ENCODE results near the gene LTO1.

The LTO1 gene

DNA sequence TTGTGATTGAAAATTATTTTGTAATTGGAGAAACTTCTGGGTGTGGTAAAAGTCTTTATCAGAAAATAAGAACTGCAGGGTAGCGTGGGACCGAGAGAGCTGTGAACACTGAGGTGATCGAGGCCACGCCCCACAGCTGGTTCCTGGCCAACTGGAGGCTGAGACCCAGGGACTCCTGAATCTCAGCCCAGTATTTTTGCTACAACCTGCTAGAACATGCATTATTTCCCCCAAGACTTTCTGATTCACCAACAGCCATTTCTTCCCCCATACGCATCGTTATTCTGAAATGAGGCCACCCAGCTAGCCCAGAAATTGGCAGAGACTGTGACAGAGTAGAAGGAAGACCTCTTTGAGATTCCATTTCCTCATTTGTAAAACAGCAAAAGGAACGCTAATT, 32.0 kb upstream of the LTO1 start:
- Histone ChIP-seq H3K4me3 (ENCODE audit: low read length) (no peak overlapping the region), H3K9ac (ENCODE audit: low read depth, low read length) (no peak overlapping the region), H3K4me1 (ENCODE audit: insufficient read depth, low read length) (peaks cover 31% of the 10 kb centered on the region), H3K27ac (ENCODE audit: low read depth, low read length) (no peak overlapping the region), H3K36me3 (ENCODE audit: insufficient read depth, low read length) (no peaks in the 10 kb centered on the region), H3K27me3 (ENCODE audit: insufficient read depth, low read length) (peaks cover 43% of the 10 kb centered on the region), H3K9me3 (ENCODE audit: insufficient read depth, low read depth, low read length) (no peaks in the 10 kb centered on the region)
- WGBS: 66% methylated on average over 7 of the region's 7 CpGs

DNA sequence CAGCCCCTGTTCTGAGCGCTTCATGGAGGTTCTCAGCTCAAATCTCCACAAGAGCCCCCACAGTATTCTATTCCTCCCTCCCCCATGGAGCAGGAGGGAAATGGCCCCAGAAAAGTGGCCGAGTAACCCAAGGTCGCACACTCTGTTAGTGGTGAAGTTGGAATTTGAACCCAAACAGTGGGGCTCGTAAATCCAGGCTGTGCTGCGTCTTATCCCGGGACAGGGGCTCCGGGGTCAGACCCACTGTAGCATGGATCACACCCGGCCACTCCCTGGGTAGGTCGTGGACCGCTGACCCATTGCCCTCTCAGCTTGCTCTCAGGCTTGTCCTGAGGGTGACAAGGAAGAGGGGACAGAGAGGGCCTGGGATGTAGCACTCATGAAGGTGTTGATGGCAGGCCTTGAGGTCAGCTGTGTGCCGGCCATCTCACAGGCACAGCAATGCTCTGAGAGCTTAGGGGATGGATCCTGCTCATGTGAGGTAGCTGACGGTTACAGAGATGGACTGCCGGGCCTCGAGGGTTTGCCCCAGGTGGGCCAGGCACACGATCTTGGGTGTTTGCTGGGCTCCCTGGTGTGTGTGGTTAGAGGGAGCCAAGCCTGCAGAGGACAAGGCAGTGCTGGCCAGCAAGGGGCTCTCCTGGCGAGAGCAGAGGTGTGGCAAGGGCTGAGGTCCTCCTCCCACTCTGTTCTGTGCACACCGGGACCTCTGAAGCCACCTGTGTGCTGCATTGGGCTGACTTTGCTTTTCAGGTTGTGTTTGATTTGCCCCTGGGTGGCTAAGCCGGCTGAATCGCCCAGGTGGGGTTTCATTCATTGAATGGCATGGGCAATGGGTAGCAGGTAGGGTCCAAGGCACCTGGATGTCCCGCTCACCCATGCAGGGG, 31.0 kb upstream of the LTO1 start:
- Histone ChIP-seq H3K4me3 (ENCODE audit: low read length) (no peak overlapping the region), H3K9me3 (ENCODE audit: insufficient read depth, low read depth, low read length) (no peaks in the 10 kb centered on the region), H3K27ac (ENCODE audit: low read depth, low read length) (no peak overlapping the region), H3K9ac (ENCODE audit: low read depth, low read length) (no peak overlapping the region), H3K27me3 (ENCODE audit: insufficient read depth, low read length) (peaks cover 53% of the 10 kb centered on the region), H3K36me3 (ENCODE audit: insufficient read depth, low read length) (no peaks in the 10 kb centered on the region), H3K4me1 (ENCODE audit: insufficient read depth, low read length) (peaks cover 34% of the 10 kb centered on the region)
- WGBS: 76% methylated on average over 20 of the region's 20 CpGs

DNA sequence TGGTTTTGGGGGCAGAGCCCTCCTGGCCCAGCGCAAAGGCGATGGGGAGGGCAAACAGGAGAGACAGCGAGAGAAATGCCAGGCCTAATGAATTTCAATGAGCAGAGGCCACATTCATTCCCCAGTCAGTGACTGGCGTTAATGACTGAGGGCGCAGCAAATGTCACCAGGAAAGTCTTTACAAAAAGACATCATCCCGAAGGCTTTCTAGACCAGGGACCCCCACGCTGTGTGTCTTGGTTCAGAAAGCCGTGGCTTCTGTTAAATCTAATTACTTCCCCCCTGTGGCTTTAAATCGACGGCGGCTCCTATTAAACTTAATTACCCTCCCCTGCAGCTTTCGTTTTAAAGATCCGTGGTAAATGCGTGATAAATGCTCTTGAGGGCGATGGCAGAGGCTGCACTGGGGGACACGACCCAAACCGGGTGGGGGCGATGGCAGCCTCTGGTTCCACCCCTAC, 30.2 kb upstream of the LTO1 start:
- Histone ChIP-seq H3K27ac (ENCODE audit: low read depth, low read length) (no peak overlapping the region), H3K4me1 (ENCODE audit: insufficient read depth, low read length) (peaks cover 40% of the 10 kb centered on the region), H3K9ac (ENCODE audit: low read depth, low read length) (peak overlapping the region; percentile 20; the same call in 1 of the 2 replicates), H3K36me3 (ENCODE audit: insufficient read depth, low read length) (no peaks in the 10 kb centered on the region), H3K27me3 (ENCODE audit: insufficient read depth, low read length) (peaks cover 58% of the 10 kb centered on the region), H3K9me3 (ENCODE audit: insufficient read depth, low read depth, low read length) (no peaks in the 10 kb centered on the region), H3K4me3 (ENCODE audit: low read length) (peak overlapping the region; percentile 63)
- WGBS: 12% methylated on average over 16 of the region's 18 CpGs

DNA sequence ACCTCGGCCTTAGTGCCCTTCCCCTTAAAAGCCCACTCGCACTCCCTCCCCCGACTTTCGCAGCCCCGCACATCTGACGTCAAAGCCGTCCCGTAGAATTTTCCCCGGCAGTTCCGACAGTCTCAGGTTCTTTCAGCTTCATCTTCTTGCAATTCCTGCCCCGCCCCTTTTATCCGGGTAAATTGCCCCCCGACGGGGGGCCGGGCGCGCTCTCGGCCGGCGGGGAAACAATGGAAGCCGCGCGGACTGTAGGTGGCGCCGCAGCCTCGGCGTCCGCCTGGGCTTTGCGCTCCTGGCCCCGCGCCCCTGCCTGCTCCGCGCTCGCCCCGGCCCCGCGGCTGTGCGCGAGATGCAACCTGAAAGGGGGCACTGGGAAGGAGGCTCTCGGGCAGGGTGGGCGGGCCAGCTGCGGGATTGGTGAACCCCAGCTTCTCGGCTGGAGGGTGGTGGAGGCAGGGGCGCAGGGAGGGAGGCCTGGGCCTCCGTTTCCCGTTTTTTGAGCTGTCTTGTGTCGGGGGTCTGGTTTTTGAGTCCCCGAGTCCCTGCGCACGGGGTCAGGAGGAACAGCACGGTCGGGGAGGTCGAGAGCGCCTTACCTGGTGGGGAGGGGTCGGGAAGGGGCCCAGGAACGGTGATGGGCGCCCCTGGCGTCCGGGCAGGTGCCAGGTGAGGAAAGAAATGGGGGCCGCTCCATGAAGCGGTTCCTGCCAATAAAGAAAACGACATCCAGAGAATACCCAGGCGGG, 29.5 kb upstream of the LTO1 start:
- H3K36me3 ChIP-seq (ENCODE audit: insufficient read depth, low read length): no peaks in the 10 kb centered on the region
- H3K4me1 ChIP-seq (ENCODE audit: insufficient read depth, low read length): peaks cover 47% of the 10 kb centered on the region
- H3K27ac ChIP-seq (ENCODE audit: low read depth, low read length): peak overlapping the region; percentile 84; the same call in 1 of the 2 replicates
- H3K9ac ChIP-seq (ENCODE audit: low read depth, low read length): peak overlapping the region; percentile 49
- peaks cover 58% of the 10 kb centered on the region for H3K27me3 ChIP-seq (ENCODE audit: insufficient read depth, low read length)
- no peaks in the 10 kb centered on the region for H3K9me3 ChIP-seq (ENCODE audit: insufficient read depth, low read depth, low read length)
- peak overlapping the region; percentile 63 for H3K4me3 ChIP-seq (ENCODE audit: low read length)
- WGBS: 2% methylated on average over 63 of the region's 63 CpGs

DNA sequence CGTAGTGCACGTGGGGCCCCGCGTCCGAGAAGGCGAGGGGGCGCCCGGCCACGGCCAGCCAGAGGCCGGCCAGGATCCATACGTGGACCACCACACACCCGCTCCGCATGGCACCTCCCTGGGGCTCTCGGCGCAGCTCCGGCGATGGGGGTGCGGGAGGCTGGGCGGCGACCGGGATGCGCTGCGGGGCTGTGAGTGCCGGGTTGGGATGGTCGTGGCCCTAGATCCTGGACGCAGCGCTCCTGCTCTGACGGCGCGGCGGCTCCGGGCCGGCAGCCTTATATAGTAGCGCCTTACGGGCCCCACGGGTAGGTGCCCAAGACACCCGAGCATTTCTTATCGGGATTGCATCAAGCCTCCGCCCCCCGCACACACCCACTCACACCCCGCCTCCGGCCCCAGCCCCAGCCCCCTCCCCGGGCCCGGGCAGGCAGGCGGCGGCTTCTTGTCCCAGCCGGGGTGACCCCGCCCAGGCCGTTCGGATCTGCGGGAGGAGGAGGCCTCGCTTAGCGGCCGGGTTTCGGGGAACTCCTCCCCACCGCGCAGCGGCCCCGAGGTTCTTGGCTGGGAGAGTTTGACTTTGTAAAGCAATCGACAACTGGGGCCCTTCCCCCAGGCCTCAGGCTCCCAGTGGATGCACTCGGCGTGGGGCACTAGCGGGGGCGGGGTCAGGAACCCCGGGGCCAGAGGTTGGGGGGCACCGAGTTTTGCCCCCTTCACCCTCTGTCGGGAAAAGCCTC, 28.8 kb upstream of the LTO1 start, which contains the start of gene FGF19:
TSS of gene FGF19 (minus strand) at position 255 of the 740 bp plus-strand sequence. CDS start at position 109, 146 bp downstream.
- H3K9me3 ChIP-seq (ENCODE audit: insufficient read depth, low read depth, low read length): no peaks in the 10 kb centered on the region
- H3K9ac ChIP-seq (ENCODE audit: low read depth, low read length): peak within 1 kb of the TSS; percentile 73
- peak within 1 kb of the TSS; percentile 63 for H3K4me3 ChIP-seq (ENCODE audit: low read length)
- WGBS: under 1% methylated on average over 67 of the region's 67 CpGs
- H3K36me3 ChIP-seq (ENCODE audit: insufficient read depth, low read length): peaks cover 5% of the 10 kb centered on the region
- peak within 1 kb of the TSS; percentile 93 for H3K27ac ChIP-seq (ENCODE audit: low read depth, low read length)
- peaks cover 43% of the 10 kb centered on the region for H3K4me1 ChIP-seq (ENCODE audit: insufficient read depth, low read length)
- peaks cover 58% of the 10 kb centered on the region for H3K27me3 ChIP-seq (ENCODE audit: insufficient read depth, low read length)

DNA sequence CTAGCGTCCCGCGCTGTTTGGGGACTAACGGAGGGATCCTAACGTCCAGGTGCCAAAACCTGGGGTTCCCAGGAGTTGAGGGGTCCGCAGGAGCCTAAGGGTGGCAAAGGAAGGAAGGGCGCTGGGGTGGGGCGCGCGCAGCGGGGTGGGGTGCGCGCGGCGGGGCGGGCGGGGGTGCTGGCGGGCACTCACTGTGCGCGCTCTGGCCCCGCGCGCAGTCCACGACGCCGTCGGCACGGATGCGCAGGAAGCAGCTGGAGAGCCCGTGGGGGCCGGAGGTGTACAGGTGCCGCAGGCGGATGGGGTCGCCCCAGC, 28.3 kb upstream of the LTO1 start:
- Histone ChIP-seq H3K9me3 (ENCODE audit: insufficient read depth, low read depth, low read length) (no peaks in the 10 kb centered on the region), H3K27ac (ENCODE audit: low read depth, low read length) (peak overlapping the region; percentile 93), H3K9ac (ENCODE audit: low read depth, low read length) (peak overlapping the region; percentile 73), H3K27me3 (ENCODE audit: insufficient read depth, low read length) (peaks cover 58% of the 10 kb centered on the region), H3K4me3 (ENCODE audit: low read length) (peak overlapping the region; percentile 63), H3K36me3 (ENCODE audit: insufficient read depth, low read length) (peaks cover 11% of the 10 kb centered on the region), H3K4me1 (ENCODE audit: insufficient read depth, low read length) (peaks cover 39% of the 10 kb centered on the region)
- WGBS: under 1% methylated on average over 34 of the region's 34 CpGs

DNA sequence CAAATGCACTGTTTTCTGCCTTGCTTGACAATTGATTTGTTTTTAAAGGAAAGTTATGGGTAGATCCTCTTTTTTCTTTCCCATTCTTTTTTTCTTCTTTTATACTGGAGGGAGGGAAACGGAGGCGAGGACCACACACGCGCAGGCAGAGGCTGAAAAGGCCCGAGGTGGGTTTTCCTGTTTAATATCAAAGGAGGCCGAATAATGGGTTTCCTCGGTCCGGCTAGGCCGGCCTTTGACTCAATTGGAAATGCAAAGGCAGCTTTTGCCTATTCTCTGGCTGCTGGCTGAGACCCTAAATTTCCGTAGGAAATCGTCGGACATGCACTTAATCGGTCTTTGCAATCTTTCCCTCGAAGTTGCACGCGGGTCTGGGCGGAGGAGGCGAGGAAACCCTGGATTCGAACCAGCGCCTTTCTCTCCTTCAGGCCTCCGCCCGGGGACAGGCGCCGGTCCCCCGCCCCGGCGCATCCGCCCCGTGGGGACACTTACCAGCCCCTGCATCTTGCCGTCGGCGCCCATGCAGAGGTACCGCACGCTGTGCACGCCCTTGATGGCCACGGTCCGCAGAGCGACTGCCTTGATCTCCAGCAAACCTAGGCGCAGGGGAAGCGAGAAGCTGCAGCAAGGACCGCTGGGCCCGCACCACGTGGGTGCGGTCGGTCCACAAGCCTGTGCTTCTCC, 27.8 kb upstream of the LTO1 start:
- Histone ChIP-seq H3K27me3 (ENCODE audit: insufficient read depth, low read length) (peaks cover 58% of the 10 kb centered on the region), H3K36me3 (ENCODE audit: insufficient read depth, low read length) (peaks cover 13% of the 10 kb centered on the region), H3K4me3 (ENCODE audit: low read length) (peak overlapping the region; percentile 63), H3K9me3 (ENCODE audit: insufficient read depth, low read depth, low read length) (no peaks in the 10 kb centered on the region), H3K4me1 (ENCODE audit: insufficient read depth, low read length) (peaks cover 39% of the 10 kb centered on the region), H3K27ac (ENCODE audit: low read depth, low read length) (peak overlapping the region; percentile 93), H3K9ac (ENCODE audit: low read depth, low read length) (peak overlapping the region; percentile 73)
- 1% methylated on average over 45 of the region's 45 CpGs for WGBS

DNA sequence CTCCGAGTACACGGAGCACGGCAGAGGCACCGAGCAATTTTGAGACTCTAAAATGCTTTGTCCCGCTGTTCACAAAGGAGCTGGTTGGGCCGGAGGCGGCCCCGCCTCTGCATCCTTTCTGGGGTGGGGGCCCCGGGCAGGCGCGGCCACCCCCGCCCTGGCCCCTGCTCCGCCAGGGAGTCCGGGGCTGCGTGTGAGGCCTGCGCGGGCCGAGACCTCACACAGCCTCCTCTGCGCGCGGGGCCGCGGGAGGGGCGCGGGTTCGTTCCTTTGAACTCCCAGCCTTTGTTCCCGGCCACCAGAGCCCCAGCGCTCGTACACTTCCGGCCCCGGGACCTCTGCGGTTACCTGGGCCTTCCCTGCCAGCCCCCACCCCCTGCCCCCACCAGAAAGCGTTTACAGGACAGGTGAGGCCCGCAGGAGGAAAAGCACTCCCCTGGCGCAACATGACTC, 27.1 kb upstream of the LTO1 start:
- Histone ChIP-seq H3K36me3 (ENCODE audit: insufficient read depth, low read length) (peaks cover 13% of the 10 kb centered on the region), H3K9ac (ENCODE audit: low read depth, low read length) (peak overlapping the region; percentile 73), H3K4me1 (ENCODE audit: insufficient read depth, low read length) (peaks cover 39% of the 10 kb centered on the region), H3K27me3 (ENCODE audit: insufficient read depth, low read length) (peaks cover 58% of the 10 kb centered on the region), H3K4me3 (ENCODE audit: low read length) (peak overlapping the region; percentile 63), H3K9me3 (ENCODE audit: insufficient read depth, low read depth, low read length) (no peaks in the 10 kb centered on the region), H3K27ac (ENCODE audit: low read depth, low read length) (peak overlapping the region; percentile 93)
- WGBS: under 1% methylated on average over 35 of the region's 35 CpGs

DNA sequence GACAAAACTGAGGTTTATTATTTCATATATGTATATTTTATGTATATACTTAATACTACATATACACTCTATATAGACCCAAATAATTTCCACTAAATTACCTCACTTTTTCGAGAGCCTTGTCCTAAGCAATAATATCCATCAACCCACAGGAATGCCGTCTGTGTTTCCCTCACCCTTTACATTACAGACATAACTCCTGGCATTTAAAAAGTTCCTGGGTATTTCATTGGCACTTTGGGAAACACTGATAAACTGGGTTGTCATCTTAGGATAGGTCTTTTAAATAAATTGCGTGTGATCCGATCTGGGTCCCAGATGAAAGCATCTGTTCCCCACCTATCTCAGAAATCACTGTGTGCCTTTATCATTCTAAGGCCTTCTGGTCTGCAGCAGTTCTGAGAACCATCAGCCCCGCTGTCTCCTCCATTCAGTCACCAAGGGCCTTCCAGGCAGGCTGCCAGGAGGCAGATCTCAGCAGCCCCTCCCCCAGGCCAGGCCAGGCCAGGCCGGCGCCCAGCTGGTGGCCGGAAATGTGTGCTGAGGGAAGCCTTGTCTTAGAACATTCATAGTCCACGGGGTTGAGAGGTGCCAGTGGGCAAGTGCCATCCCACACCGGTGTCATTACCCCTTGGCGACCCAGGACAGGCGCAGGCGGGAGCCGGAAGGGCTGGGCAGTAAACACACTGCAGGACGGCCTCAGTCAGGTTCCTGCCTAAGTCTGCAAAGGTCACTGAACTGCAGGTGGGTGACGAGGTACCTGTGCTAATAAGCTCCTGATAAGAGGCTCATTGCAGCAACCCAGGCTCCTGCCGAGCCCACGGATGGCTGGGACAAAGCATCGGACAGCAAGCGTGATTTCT, 25.4 kb upstream of the LTO1 start:
- WGBS: 11% methylated on average over 20 of the region's 20 CpGs
- peaks cover 46% of the 10 kb centered on the region for H3K27me3 ChIP-seq (ENCODE audit: insufficient read depth, low read length)
- peaks cover 13% of the 10 kb centered on the region for H3K36me3 ChIP-seq (ENCODE audit: insufficient read depth, low read length)
- H3K9me3 ChIP-seq (ENCODE audit: insufficient read depth, low read depth, low read length): no peaks in the 10 kb centered on the region
- H3K9ac ChIP-seq (ENCODE audit: low read depth, low read length): peak overlapping the region; percentile 42
- H3K4me3 ChIP-seq (ENCODE audit: low read length): peak overlapping the region; percentile 35
- H3K4me1 ChIP-seq (ENCODE audit: insufficient read depth, low read length): peaks cover 25% of the 10 kb centered on the region
- peak overlapping the region; percentile 87 for H3K27ac ChIP-seq (ENCODE audit: low read depth, low read length)

DNA sequence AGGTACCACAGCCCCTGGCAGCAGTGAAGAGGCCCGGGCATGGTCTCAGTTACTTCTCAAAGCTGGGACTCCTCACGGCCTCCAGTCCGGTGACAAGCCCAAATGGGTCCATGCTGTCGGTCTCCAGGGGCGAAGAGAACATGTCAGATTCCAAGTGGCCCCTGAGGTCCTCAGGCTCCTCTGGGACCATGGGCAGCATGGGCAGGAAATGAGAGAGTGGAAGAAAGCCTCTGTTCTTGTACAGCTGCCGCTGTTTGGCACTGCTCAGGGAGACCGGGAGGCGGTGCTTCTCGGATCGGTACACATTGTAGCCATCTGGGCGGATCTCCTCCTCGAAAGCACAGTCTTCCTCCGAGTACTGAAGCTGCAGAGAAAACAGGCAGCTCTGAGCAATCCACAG, 24.1 kb upstream of the LTO1 start:
- 93% methylated on average over 13 of the region's 13 CpGs for WGBS
- no peak overlapping the region for H3K9ac ChIP-seq (ENCODE audit: low read depth, low read length)
- no peak overlapping the region for H3K27ac ChIP-seq (ENCODE audit: low read depth, low read length)
- peaks cover 34% of the 10 kb centered on the region for H3K27me3 ChIP-seq (ENCODE audit: insufficient read depth, low read length)
- peaks cover 13% of the 10 kb centered on the region for H3K36me3 ChIP-seq (ENCODE audit: insufficient read depth, low read length)
- H3K4me3 ChIP-seq (ENCODE audit: low read length): no peak overlapping the region
- H3K4me1 ChIP-seq (ENCODE audit: insufficient read depth, low read length): peaks cover 20% of the 10 kb centered on the region
- H3K9me3 ChIP-seq (ENCODE audit: insufficient read depth, low read depth, low read length): no peaks in the 10 kb centered on the region
